ENCODE results near the gene UCN.
"Not testable (repeated sequence)": the region's sequence is repeated elsewhere in the genome, so short reads cannot be mapped to it uniquely, and the experiment has no call there.

Gene UCN

GRCh38 chr2:27281855-27282559 lies 26.2 kb downstream of the UCN start, which contains the start of gene TRIM54:
Gene TRIM54, plus strand, starts transcription at chr2:27282429. Its CDS starts 303 bp downstream, at chr2:27282732.
- no peak for DNase-seq

- no peak for DNase-seq
These were observed 26.8 kb downstream of the UCN start for GRCh38 chr2:27281442-27281841.

- DNase-seq: no peak
These were observed 27.4 kb downstream of the UCN start for GRCh38 chr2:27280826-27281225.

DNA sequence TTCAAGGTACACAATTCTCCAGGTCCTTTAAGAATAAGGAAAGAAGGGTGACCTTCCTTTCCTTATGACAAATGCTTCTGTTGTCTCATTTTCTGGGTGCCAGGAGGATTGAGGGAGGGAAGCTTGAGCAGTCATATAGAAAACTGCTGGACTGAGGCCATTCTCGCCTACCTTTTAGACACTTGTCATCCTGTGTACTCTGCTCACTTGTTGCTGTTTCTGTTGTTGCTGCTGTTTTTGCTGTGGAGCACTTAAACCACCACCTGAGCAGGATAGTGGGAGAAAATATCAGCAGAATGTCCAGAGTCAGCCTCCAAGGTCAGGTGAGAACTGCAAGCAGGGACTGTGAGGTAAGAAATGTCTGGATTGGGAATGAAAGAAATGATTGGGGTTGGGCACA lies 30.2 kb downstream of the UCN start:
- DNase-seq: no peak

- no peak for DNase-seq
These were observed 32.8 kb downstream of the UCN start, which contains the start of gene DNAJC5G for GRCh38 chr2:27275211-27276150. Gene DNAJC5G, plus strand, starts transcription at chr2:27275433. Its CDS starts 1,296 bp downstream, at chr2:27276729.

- DNase-seq: not testable (repeated sequence)
These were observed 35.4 kb downstream of the UCN start for GRCh38 chr2:27272537-27273522.

- DNase-seq: no peak
These were observed 36.5 kb downstream of the UCN start for GRCh38 chr2:27271631-27272340.

DNA sequence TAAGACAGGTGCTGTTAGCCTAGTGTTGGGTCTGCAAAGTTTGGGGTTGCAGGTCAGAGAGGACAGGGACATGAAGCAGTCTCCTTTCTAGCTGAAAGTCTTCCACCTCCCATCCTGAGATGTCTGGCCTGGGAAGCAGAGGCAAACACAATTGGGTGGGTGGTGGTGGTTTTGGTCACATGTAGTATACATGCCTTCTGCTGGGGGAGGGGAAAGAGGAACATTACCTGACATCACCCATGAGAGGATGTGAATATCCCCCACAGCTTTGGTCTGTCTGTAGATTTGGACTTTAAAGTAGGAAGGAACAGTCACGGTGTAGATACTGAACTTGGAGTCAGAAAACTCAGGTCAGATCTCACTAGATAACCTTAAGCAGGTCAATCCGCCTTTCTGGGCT lies 37.6 kb downstream of the UCN start:
- DNase-seq: no peak

GRCh38 chr2:27270131-27270530 lies 38.1 kb downstream of the UCN start:
- no peak for DNase-seq

- not testable (repeated sequence) for DNase-seq
These were observed 39.9 kb downstream of the UCN start for GRCh38 chr2:27268296-27268695.

GRCh38 chr2:27265536-27265870 lies 42.7 kb downstream of the UCN start:
- no peak for DNase-seq

GRCh38 chr2:27264753-27265535 lies 43.3 kb downstream of the UCN start:
- peak; percentile 69 for DNase-seq

DNA sequence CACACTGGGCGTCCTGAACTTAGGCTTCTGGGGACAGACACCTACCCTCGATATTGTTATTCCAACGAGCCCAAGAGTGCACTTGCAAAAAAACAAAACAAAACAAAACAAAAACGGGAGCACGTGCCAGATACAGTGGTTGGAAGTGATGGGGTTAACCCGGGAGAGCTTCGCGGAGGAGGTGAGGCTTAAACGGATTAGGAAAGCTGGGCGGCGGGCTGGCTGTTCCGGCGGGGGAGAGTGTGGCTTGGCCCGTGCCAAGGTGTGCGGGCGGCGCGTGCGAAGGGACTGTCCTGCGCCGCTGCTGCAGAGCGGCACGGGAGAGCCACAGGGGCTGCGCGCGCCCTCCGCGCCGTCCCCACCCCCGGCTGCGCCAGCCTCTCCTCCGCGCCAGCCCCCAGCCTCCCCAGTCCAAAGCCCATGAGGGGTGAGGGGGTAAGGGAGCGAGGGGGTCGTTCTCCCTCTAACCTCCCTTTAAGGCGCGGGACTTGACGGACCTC lies 43.9 kb downstream of the UCN start:
- peak; percentile 15 for DNase-seq

GRCh38 chr2:27263287-27264252 lies 44.7 kb downstream of the UCN start:
- no peak for DNase-seq

GRCh38 chr2:27262379-27263286 lies 45.6 kb downstream of the UCN start, which contains the start of gene SLC30A3:
Gene SLC30A3, minus strand, starts transcription at chr2:27263047. Its CDS starts 141 bp downstream, at chr2:27262906.
- peak; percentile 87 for DNase-seq

- DNase-seq: no peak
These were observed 46.3 kb downstream of the UCN start for GRCh38 chr2:27261926-27262298.

DNA sequence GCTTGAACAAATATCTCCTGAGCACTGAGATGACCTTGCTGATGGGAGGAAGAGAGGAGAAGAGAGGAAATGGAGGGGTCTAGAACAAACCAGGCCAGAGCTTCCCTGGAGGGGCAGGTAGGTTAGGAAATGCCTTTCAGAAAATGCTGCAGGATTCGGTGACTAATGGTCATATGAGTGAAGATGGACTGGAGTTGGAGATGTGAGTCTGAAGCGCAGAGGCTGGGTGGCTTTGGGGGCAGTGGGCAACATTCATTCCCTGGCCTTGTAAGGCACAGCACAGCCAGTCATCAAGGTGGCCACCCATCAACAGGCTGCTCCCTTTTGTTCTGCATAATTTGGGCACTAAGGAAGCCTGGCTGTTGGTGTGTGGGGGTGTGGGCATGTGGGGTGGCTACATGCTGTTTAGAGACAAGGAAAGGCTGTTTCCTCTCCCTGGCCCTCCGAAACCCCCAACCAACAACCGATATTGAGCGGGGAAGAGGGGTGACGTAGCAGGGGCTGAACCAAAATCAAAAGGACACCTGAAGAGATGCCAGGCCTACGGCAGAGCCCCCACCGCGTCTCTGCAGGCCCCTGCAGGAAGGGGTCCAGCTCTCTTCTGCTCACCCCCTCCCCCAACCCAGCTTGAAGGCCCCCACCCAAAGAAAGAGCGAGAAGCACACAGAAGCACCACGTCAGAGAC lies 46.9 kb downstream of the UCN start:
- no peak for DNase-seq

DNA sequence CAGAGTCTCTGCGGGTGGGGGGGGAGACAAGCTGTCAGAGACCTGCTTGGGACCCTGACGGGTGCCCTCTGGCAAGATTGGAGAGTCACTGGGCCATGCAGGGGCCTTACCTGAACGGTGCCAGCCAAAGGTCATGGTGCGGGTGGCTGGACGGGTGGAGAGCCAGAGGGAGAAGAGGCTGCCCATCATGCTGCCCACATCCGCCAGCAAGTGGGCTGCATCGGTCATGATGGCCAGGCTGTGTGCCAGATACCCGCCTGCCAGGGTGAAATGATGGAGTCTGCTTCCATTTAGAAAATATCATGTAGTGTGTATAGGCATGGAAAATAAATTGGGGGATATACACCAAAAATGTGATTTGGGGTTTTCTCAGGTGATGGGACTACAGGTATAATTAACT lies 50.2 kb downstream of the UCN start:
- no peak for DNase-seq

All from CD4-positive, alpha-beta T cell treated with Interleukin-6 for 4 hours (primary cell).